ENCODE measurements around the gene COMMD9.
A peak's percentile ranks its signal among the peaks of the same experiment; 100 is the strongest.

DNA sequence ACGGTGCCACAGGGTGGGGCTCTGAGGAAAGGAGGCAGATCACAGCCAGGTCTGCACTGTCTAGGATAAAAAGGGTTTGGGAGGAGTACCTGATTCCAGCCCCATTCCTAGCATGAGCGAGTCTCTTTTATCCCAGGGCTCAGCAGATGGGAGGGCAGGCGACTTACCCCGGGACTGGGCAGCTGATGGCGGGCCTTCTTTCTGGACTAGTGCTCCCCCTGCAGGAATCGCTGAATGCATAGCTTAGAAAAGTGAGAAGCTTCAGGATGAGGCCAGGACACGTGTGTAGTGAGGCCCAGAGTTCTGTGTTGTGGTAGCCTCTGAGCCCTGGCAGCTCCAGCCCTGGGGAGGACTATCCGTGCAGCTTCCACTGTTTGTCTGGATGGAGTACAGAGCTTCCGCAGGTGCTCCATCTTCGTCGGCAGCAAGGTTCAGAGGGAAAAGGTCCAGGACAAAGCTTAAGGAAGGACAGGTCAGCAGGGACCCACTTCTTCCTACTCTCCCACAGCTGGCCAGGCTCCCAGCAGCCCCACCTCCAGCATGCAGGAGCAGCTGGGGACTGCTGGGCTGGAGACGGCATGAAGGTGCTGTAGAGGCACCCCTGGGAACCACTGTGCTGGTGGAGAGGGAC lies 30.4 kb downstream of the COMMD9 start:
- peak; percentile 49 for TF ChIP-seq CTCF (IDR thresholded peaks at IDR 0.05; ENCODE audit: low read depth, low read length, missing input control)
- no peak for TF ChIP-seq REST (IDR thresholded peaks at IDR 0.05)
- no peak for TF ChIP-seq TAF1 (conservative IDR thresholded peaks at IDR 0.05)
- TF ChIP-seq FOXA1 (IDR thresholded peaks at IDR 0.05), result no peak
- TF ChIP-seq RAD21 (IDR thresholded peaks at IDR 0.05), result peak; percentile 78 to 84
- TF ChIP-seq JUND (IDR thresholded peaks at IDR 0.05), result no peak
- no peak for TF ChIP-seq EGR1 (IDR thresholded peaks at IDR 0.05; ENCODE audit: low read depth in 2 of 2)
- no peak for TF ChIP-seq GABPA (IDR thresholded peaks at IDR 0.05 in 1 of 2, conservative IDR thresholded peaks at IDR 0.05 in 1 of 2)
- TF ChIP-seq, protein P1, sequence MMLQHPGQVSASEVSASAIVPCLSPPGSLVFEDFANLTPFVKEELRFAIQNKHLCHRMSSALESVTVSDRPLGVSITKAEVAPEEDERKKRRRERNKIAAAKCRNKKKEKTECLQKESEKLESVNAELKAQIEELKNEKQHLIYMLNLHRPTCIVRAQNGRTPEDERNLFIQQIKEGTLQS (IDR thresholded peaks at IDR 0.05), result no peak
- TF ChIP-seq SP1 (IDR thresholded peaks at IDR 0.05), result no peak
